AG04449 (cell line): Measurements from ENCODE around the gene DCHS1.

Source experiments
- CTCF ChIA-PET: fragments of 350-600 bp; formaldehyde crosslinking; extraction: SDS; loops from one replicate; lab custom pipeline; 2021; ENCODE audit warnings: antibody characterized with exemption; lab: Yijun Ruan, JAX
- POLR2A ChIA-PET: fragments of 400-600, 350-600 bp; formaldehyde crosslinking; extraction: SDS; loops from one replicate; lab custom pipeline; 2020; ENCODE audit warnings: antibody characterized with exemption, inconsistent platforms; lab: Yijun Ruan, JAX
- DNase-seq: peaks from one replicate; pipeline ENCODE4 v3.0.0-alpha.2; 2010; ENCODE audit warnings: low read depth, low spot score
- H3K4me3 ChIP-seq: 2 replicates; pipeline ENCODE4 v1.5.1; 2011; ENCODE audit warnings: low read depth, mild to moderate bottlenecking, control low read depth, low read length
- TF ChIP-seq, protein P1 (sequence below): IDR thresholded peaks from one replicate; pipeline ENCODE4 v1.5.1; 2011; ENCODE audit warnings: mild to moderate bottlenecking, moderate library complexity, low read length, control low read depth, inconsistent platforms; ENCODE audit not compliant: insufficient read depth; ENCODE audit errors: missing control alignments

The DCHS1 gene

DNA sequence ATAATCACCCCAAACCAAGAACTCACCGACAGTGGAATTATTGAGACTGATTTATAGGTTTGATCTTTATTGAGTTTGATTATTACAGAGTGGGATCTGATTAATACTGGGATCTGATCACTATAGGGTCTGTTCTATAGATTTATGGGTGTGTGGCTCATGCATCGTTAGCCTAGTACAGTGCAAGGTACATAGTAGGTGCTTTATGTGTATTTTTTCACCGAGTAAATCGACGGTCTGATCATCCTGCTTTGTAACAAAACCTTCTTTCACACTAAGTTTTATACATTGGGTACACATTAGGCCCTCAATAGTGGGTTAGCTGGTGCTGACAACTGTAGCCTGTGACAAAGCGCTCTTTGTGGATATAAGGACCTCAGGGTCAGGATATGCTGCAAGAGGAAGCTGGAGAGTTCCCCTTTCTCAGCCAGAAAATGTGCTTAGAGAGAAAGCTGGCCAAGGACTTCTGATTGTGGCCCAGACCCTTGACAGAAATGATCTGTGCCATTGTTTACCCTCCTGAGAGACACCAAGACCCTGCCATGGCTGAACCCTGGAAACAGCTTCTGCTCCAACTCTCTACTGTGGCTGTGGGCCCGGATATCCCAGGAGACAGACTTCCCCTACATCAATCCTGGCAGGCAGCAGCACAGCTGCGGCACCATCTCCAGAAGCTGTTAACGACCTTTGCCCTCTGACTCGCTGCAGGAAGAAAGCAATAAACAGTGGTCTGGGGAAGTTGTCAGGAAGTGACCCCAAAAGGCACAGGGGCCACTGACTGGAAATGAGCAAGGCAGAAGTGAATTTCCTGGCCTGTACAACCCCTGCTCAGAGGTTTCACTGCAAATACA lies 20.3 kb downstream of the DCHS1 start:
- H3K4me3 ChIP-seq: no peak overlapping the region
- TF ChIP-seq, protein P1, sequence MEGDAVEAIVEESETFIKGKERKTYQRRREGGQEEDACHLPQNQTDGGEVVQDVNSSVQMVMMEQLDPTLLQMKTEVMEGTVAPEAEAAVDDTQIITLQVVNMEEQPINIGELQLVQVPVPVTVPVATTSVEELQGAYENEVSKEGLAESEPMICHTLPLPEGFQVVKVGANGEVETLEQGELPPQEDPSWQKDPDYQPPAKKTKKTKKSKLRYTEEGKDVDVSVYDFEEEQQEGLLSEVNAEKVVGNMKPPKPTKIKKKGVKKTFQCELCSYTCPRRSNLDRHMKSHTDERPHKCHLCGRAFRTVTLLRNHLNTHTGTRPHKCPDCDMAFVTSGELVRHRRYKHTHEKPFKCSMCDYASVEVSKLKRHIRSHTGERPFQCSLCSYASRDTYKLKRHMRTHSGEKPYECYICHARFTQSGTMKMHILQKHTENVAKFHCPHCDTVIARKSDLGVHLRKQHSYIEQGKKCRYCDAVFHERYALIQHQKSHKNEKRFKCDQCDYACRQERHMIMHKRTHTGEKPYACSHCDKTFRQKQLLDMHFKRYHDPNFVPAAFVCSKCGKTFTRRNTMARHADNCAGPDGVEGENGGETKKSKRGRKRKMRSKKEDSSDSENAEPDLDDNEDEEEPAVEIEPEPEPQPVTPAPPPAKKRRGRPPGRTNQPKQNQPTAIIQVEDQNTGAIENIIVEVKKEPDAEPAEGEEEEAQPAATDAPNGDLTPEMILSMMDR: no peak
- ChIA-PET POLR2A (interaction anchor here (0.9 to 1.0 kb wide), 2 partner anchors 12 to 16 kb away, joined by 3 to 4 read pairs; partner anchors contain the start of gene TPP1), CTCF (interaction anchor here (1.0 to 2.1 kb wide), 4 partner anchors 16 to 70 kb away, joined by 3 to 7 read pairs (median 4); partner anchors contain the start of gene TPP1)
- no peak for DNase-seq

DNA sequence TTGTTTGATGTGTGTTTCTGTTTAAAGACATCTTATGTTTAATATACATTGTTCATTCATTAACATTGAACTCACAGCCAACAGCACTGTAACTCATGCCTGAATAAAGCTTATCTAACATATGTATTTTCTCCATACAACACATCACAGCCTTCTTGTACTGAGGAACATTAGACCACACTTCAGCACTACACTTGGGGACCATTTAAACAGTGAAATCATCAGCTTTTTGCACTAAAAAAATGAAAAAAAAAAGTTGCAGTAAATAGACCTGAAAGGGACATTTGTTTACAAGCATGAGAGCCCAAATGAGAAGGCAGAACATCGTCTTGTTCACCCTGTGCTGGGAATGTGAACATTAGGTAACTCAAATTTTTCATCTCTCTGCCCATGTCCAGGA lies 21.1 kb downstream of the DCHS1 start:
- POLR2A ChIA-PET: no interaction called here

DNA sequence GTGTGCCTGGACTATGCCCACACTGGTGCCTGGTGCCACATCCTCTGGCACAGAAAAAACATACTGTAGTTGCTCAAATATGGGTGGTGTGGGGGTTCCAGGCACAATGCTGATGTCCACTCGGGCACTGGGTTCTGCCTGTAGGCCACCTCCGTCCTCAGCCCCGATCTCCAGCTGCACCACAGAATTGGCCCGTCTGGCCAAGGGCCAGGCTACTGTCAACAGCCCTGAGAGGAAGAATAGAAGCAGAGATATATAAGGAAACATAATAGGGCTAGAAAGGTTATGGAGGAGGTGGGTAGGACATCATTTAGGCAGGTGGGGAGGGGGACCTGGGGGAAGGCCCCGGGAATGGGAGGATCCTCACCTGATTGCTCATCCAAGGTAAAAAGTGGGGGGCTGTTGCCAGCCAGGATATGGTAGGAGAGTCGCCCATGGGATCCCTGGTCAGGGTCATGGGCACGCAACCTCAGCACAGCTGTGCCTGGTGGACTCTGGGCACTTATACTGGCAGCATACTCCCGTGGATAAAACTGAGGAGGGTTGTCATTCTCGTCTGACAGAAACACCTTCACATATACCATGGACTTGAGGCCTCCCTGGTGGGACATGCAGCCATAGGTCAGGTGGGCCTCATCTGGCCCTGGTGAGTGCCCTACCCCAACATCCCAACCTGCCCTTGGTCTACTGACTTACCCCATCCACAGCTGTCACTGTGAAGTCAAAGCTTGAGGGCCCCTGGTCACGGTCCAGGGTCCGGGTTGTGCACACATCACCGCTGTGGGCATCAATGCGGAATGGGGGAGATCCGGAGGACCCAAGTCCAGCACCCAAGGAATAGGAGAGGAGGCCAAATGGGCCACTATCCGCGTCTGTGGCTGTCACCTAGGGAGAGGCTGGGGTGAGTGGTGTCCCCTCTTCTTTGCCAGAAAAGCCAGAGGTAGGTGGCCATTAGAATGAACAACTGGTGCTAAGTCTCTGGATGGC lies 21.9 kb downstream of the DCHS1 start:
- TF ChIP-seq, protein P1: no peak
- H3K4me3 ChIP-seq: no peak overlapping the region
- ChIA-PET CTCF (interaction anchor here (1.2 kb wide), 1 partner anchor 13 kb away, joined by 3 read pairs; no protein-coding TSS in a partner anchor), POLR2A (no interaction called here)
- DNase-seq: no peak

More for the DNA sequence above, 21.1 kb downstream of the DCHS1 start:
- no peak for DNase-seq
- TF ChIP-seq, protein P1: no peak
- CTCF ChIA-PET: interaction anchor here (1.0 to 1.2 kb wide), 2 partner anchors 12 to 71 kb away, joined by 3 read pairs; no protein-coding TSS in a partner anchor
- H3K4me3 ChIP-seq: no peak overlapping the region

DNA sequence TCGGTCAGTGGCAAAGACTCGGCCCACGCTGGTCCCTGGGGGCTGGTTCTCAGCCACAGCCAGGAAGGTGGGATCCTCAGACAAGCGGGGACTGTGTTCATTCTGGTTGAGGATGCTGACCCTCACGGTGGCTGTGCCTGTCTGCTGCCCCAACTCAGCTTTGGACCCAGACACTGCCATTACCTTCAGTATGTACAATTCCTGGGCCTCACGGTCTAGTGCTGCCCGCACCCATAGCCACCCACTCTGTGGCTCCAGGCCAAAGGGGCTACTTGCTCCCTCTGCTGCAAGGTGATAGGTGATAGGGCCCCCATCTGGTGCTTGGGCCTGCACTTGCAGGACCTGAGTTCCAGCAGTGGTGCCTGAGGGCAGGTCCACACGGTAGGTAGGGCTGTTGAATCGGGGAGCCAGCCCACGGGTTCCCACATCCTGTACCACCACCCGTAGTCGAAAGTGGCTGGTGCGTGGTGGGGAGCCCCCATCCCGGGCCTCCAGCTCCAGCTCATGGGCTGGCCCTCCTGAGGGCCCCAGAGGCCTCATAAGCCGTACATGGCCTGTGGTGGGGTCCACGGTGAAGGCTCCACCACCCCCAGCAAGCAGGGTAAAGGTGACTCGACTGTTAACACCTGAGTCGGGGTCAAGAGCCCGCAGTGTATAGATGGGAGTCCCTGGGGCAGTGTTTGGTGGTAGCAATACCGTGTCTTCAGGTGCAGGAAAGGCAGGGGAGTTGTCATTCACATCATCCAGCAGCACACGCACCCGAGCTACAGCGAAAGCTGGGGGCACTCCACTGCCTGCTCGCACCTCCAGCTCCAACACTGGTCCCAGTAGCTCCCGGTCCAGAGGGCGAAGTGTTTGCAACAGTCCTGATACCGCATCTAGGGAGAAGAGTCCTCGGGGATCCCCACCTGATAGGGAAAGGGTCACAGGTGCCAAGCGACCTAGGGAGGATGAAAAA lies 23.2 kb downstream of the DCHS1 start:
- POLR2A ChIA-PET: no interaction called here
- no peak overlapping the region for H3K4me3 ChIP-seq
- CTCF ChIA-PET: no interaction called here
- TF ChIP-seq, protein P1: no peak
- DNase-seq: no peak

DNA sequence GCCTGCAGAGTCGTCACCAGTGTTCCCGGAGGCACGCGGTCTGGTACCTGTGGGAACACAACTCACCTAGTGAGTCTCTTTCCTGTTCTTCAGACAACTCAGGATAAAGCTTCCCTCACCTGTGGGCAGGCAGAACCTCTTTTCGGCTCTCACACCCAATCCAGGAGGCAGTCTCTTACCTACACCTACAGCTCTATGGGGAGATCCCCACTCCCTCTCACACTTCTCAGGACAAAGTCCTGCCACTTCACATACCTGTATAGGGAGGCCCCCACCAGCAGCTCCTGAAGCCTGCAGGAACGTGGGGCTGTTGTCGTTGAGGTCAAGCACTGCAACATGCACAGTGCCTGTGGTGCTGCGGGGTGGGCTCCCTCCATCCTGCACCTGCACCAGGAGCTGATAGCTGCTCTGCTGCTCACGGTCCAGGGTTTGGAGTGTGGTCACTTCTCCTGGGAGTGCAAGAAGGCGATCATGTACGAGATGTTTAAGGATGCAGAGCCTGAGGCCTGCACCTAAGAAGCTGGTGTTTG lies 24.2 kb downstream of the DCHS1 start:
- POLR2A ChIA-PET: interaction anchor here (0.6 kb wide), 1 partner anchor 53 kb away, joined by 5 read pairs; no protein-coding TSS in a partner anchor
- CTCF ChIA-PET: interaction anchor here (3.3 kb wide), 1 partner anchor 13 kb away, joined by 11 read pairs; the partner anchor contains the start of gene TPP1
- TF ChIP-seq, protein P1: no peak
- DNase-seq: no peak
- H3K4me3 ChIP-seq: no peak overlapping the region
